ENCODE data around the gene CCDC40.

GRCh38 chr17:80100035-80100323 is 63.5 kb downstream of the CCDC40 start:
- no peak for TF ChIP-seq EZH2phosphoT487 (IDR thresholded peaks at IDR 0.05; ENCODE audit: insufficient read depth, low read depth)
- TF ChIP-seq EZH2 (IDR thresholded peaks at IDR 0.05; ENCODE audit: insufficient read depth, poor library complexity, severe bottlenecking): no peak

Measured in GM23248 (cell line).